Liver (tissue), 3 donors: ENCODE measurements around the gene CIPC.
A peak's percentile ranks its signal among the peaks of the same experiment; 100 is the strongest.

ENCODE experiments used
- CTCF ChIP-seq: fragments of 150-350 bp; IDR thresholded peaks from 2 replicates; pipeline ENCODE4 v1.5.1; 2017; ENCODE audit warnings: improper control_type of control experiment, low read depth, low read length; ENCODE audit not compliant: missing input control
- FOXA1 ChIP-seq: IDR thresholded peaks from 2 replicates; pipeline ENCODE4 v1.6.1; 2016; ENCODE audit warnings: antibody characterized with exemption
- HNF4A ChIP-seq, 2 donors: conservative IDR thresholded peaks; 2 replicates each; pipeline ENCODE4 v1.6.1; 2016; ENCODE audit warnings: antibody characterized with exemption in 2 of 2, mild to moderate bottlenecking in 2 of 2
- JUND ChIP-seq, 2 donors: IDR thresholded peaks; 2 replicates each; pipeline ENCODE4 v1.6.1; 2016; ENCODE audit warnings: antibody characterized with exemption in 2 of 2
- NR2F2 ChIP-seq: IDR thresholded peaks from 2 replicates; pipeline ENCODE4 v1.6.1; 2016; ENCODE audit warnings: antibody characterized with exemption
- RAD21 ChIP-seq, 2 donors: IDR thresholded peaks; 2 replicates each; pipeline ENCODE4 v1.6.1; 2016; ENCODE audit warnings: antibody characterized with exemption in 2 of 2, mild to moderate bottlenecking in 2 of 2
- RXRA ChIP-seq, 2 donors: IDR thresholded peaks; 2 replicates each; pipeline ENCODE4 v1.6.1; 2017 to 2018; ENCODE audit warnings: antibody characterized with exemption in 2 of 2, mild to moderate bottlenecking in 1 of 2
- SP1 ChIP-seq: IDR thresholded peaks from 2 replicates; pipeline ENCODE4 v1.6.1; 2018; ENCODE audit warnings: antibody characterized with exemption, mild to moderate bottlenecking
- TAF1 ChIP-seq: conservative IDR thresholded peaks from 2 replicates; pipeline ENCODE4 v1.6.1; 2016; ENCODE audit warnings: antibody characterized with exemption, mild to moderate bottlenecking
- TF ChIP-seq, protein P1 (sequence below): IDR thresholded peaks from 2 replicates; pipeline ENCODE4 v1.6.1; 2016; ENCODE audit warnings: antibody characterized with exemption
- TF ChIP-seq, protein P2 (sequence below): IDR thresholded peaks from 2 replicates; pipeline ENCODE4 v1.6.1; 2016; ENCODE audit warnings: antibody characterized with exemption, mild to moderate bottlenecking
- donor health status: healthy.
- donor health status: healthy.

- TF ChIP-seq RAD21 (IDR thresholded peaks at IDR 0.05) (no peak), CTCF (no peak), JUND (IDR thresholded peaks at IDR 0.05) (no peak), NR2F2 (no peak), FOXA1 (no peak), HNF4A (conservative IDR thresholded peaks at IDR 0.05) (peak in 1 of 2 donors; percentile 25), RXRA (IDR thresholded peaks at IDR 0.05) (no peak), SP1 (no peak), TAF1 (no peak)
- TF ChIP-seq, protein P1, sequence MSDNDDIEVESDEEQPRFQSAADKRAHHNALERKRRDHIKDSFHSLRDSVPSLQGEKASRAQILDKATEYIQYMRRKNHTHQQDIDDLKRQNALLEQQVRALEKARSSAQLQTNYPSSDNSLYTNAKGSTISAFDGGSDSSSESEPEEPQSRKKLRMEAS: no peak
- TF ChIP-seq, protein P2, sequence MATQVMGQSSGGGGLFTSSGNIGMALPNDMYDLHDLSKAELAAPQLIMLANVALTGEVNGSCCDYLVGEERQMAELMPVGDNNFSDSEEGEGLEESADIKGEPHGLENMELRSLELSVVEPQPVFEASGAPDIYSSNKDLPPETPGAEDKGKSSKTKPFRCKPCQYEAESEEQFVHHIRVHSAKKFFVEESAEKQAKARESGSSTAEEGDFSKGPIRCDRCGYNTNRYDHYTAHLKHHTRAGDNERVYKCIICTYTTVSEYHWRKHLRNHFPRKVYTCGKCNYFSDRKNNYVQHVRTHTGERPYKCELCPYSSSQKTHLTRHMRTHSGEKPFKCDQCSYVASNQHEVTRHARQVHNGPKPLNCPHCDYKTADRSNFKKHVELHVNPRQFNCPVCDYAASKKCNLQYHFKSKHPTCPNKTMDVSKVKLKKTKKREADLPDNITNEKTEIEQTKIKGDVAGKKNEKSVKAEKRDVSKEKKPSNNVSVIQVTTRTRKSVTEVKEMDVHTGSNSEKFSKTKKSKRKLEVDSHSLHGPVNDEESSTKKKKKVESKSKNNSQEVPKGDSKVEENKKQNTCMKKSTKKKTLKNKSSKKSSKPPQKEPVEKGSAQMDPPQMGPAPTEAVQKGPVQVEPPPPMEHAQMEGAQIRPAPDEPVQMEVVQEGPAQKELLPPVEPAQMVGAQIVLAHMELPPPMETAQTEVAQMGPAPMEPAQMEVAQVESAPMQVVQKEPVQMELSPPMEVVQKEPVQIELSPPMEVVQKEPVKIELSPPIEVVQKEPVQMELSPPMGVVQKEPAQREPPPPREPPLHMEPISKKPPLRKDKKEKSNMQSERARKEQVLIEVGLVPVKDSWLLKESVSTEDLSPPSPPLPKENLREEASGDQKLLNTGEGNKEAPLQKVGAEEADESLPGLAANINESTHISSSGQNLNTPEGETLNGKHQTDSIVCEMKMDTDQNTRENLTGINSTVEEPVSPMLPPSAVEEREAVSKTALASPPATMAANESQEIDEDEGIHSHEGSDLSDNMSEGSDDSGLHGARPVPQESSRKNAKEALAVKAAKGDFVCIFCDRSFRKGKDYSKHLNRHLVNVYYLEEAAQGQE: no peak
Observed at GRCh38 chr14:77113644-77114043, 15.6 kb downstream of the CIPC start.
